Vagina (tissue), 2 donors: ENCODE results near the gene TCF25. TPM values are rescaled to one million over a fixed set of nuclear protein-coding genes. Genes with fewer than 3 reads are reported as not detected.

Experiments used
- DNase-seq, 2 donors: peaks; one replicate each; pipeline ENCODE4 v3.0.0-alpha.2; 2017; ENCODE audit errors: extremely low spot score in 2 of 2
- H3K27ac ChIP-seq: fragments of 200-600 bp; sonication (generic); one replicate; pipeline ENCODE4 v1.5.1; 2019
- H3K27me3 ChIP-seq: fragments of 200-600 bp; sonication (generic); one replicate; pipeline ENCODE4 v1.5.1; 2019
- H3K36me3 ChIP-seq, 2 donors: fragments of 200-600 bp; sonication (generic); one replicate each; pipeline ENCODE4 v1.5.1; 2017 to 2019
- H3K4me1 ChIP-seq: fragments of 200-600 bp; sonication (generic); one replicate; pipeline ENCODE4 v1.5.1; 2019
- H3K4me3 ChIP-seq, 2 donors: fragments of 200-600 bp; sonication (generic); 1 replicate in 1 of 2; 2 replicates in 1 of 2; pipeline ENCODE4 v1.5.1; 2016 to 2019
- H3K9me3 ChIP-seq: fragments of 200-600 bp; sonication (generic); one replicate; pipeline ENCODE4 v1.5.1; 2019
- POLR2A ChIP-seq, 2 donors: fragments of 450-650 bp; IDR thresholded peaks; one replicate each; pipeline ENCODE4 v1.6.1; 2017; ENCODE audit warnings: antibody characterized with exemption in 2 of 2, mild to moderate bottlenecking in 2 of 2, moderate library complexity in 2 of 2
- POLR2AphosphoS5 ChIP-seq, 2 donors: sonication (generic); formaldehyde crosslinking; IDR thresholded peaks; one replicate each; pipeline ENCODE4 v1.9.0; 2017; ENCODE audit warnings: antibody characterized with exemption in 2 of 2, mild to moderate bottlenecking in 2 of 2, low read depth in 1 of 2; ENCODE audit not compliant: insufficient read depth in 1 of 2
- intact Hi-C: fragments of 100-400 bp; cut with DNase I; formaldehyde crosslinking; loops from one replicate; pipeline ENCODE4 v1.15.1; 2023
- total RNA-seq: library from RNA; depleted of rRNA; stranded (reverse); fragments of >200 nt; gene quantifications from one replicate; pipeline ENCODE4 v1.2.3, GENCODE V29; 2016
- TF ChIP-seq, protein P1 (sequence below), 3 experiments: fragments of 450-650 bp in 2 of 3; fragments of 200-600 bp in 1 of 3; sonication (generic) in 1 of 3; IDR thresholded peaks; one replicate each; pipeline ENCODE4 v1.5.1; 2017 to 2019; ENCODE audit warnings: antibody characterized with exemption in 3 of 3, mild to moderate bottlenecking in 2 of 3, moderate library complexity in 2 of 3

TCF25 gene
- total RNA-seq, 1 donor from 2014 or later: 132 TPM

DNA sequence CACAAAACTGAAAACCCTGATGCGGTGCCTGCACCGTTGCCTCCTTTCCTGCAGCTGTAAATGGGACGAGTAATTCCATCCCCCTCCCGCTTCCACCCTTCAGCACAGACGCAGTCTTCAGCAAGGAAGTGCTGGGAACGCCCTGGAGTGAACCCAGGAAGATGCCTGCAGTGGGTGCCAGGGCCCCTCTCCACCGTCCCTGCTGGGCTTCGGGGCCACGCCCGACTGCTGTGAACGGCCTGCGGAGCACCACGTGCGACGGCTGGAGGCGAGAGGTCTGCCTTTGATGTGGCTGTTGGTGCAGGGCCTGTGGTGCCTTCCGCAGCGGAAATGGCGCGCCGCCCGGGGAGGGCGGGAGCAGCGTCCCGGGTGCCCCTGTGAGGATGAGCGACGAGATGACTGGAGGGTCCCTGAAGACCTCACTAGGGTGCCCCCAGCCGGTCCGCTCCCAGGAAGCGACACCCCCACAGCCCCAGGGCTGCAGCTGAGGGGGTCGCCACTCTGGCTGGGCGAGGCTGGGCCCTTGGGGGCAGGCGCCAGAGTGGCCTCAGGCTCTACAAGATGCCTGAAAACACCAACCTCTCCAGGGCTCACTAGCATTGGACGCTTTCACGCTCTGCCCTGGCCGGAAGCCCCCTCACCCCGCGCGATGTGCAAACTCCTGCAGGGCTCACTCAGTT is 44.5 kb downstream of the TCF25 start:
- TF ChIP-seq POLR2A (IDR thresholded peaks at IDR 0.05) (no peak), POLR2AphosphoS5 (IDR thresholded peaks at IDR 0.05; ENCODE audit: insufficient read depth in 1 of 2, low read depth in 1 of 2) (peak; percentile 60 to 85)
- H3K4me1 ChIP-seq: peaks cover 40% of the 10 kb centered on the region
- peak overlapping the region; percentile 59 for H3K27ac ChIP-seq
- H3K27me3 ChIP-seq: no peaks in the 10 kb centered on the region
- H3K4me3 ChIP-seq: peak overlapping the region; percentile 43 to 46
- intact Hi-C loops: no loop called here
- H3K36me3 ChIP-seq: no peaks in the 10 kb centered on the region
- H3K9me3 ChIP-seq: no peaks in the 10 kb centered on the region
- no peak for DNase-seq

DNA sequence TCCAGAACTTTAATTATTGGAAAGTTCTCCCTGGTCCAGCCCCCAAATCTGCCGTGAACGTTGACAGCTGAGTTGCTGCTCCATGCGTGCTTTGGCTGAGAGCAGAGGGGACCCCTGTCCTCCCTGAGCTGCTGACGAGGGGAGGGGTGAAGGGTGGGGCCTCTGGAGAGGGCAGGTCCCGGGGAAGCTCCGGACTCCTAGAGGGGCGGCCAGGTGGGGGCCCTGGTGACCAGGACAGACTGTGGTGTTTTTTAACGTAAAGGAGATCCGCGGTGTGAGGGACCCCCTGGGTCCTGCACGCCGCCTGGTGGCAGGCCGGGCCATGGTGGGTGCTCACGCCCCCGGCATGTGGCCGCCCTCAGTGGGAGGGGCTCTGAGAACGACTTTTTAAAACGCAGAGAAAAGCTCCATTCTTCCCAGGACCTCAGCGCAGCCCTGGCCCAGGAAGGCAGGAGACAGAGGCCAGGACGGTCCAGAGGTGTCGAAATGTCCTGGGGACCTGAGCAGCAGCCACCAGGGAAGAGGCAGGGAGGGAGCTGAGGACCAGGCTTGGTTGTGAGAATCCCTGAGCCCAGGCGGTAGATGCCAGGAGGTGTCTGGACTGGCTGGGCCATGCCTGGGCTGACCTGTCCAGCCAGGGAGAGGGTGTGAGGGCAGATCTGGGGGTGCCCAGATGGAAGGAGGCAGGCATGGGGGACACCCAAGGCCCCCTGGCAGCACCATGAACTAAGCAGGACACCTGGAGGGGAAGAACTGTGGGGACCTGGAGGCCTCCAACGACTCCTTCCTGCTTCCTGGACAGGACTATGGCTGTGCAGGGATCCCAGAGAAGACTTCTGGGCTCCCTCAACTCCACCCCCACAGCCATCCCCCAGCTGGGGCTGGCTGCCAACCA is 45.3 kb downstream of the TCF25 start, which contains the start of gene MC1R:
TSS of gene MC1R (plus strand) at position 410 of the 895 bp plus-strand sequence. CDS start at position 807, 397 bp downstream.
- Histone ChIP-seq H3K27ac (peak within 1 kb of the TSS; percentile 59), H3K4me1 (peaks cover 45% of the 10 kb centered on the region), H3K27me3 (no peaks in the 10 kb centered on the region), H3K4me3 (peak within 1 kb of the TSS; percentile 43 to 46), H3K36me3 (no peaks in the 10 kb centered on the region), H3K9me3 (no peaks in the 10 kb centered on the region)
- intact Hi-C loops: no loop called here
- DNase-seq: no peak
- no peak for TF ChIP-seq POLR2A (IDR thresholded peaks at IDR 0.05)
- TF ChIP-seq, protein P1, sequence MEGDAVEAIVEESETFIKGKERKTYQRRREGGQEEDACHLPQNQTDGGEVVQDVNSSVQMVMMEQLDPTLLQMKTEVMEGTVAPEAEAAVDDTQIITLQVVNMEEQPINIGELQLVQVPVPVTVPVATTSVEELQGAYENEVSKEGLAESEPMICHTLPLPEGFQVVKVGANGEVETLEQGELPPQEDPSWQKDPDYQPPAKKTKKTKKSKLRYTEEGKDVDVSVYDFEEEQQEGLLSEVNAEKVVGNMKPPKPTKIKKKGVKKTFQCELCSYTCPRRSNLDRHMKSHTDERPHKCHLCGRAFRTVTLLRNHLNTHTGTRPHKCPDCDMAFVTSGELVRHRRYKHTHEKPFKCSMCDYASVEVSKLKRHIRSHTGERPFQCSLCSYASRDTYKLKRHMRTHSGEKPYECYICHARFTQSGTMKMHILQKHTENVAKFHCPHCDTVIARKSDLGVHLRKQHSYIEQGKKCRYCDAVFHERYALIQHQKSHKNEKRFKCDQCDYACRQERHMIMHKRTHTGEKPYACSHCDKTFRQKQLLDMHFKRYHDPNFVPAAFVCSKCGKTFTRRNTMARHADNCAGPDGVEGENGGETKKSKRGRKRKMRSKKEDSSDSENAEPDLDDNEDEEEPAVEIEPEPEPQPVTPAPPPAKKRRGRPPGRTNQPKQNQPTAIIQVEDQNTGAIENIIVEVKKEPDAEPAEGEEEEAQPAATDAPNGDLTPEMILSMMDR (IDR thresholded peaks at IDR 0.05): peak in 2 of 3 experiments; percentile 5 to 14
- TF ChIP-seq POLR2AphosphoS5 (IDR thresholded peaks at IDR 0.05; ENCODE audit: insufficient read depth in 1 of 2, low read depth in 1 of 2): no peak

DNA sequence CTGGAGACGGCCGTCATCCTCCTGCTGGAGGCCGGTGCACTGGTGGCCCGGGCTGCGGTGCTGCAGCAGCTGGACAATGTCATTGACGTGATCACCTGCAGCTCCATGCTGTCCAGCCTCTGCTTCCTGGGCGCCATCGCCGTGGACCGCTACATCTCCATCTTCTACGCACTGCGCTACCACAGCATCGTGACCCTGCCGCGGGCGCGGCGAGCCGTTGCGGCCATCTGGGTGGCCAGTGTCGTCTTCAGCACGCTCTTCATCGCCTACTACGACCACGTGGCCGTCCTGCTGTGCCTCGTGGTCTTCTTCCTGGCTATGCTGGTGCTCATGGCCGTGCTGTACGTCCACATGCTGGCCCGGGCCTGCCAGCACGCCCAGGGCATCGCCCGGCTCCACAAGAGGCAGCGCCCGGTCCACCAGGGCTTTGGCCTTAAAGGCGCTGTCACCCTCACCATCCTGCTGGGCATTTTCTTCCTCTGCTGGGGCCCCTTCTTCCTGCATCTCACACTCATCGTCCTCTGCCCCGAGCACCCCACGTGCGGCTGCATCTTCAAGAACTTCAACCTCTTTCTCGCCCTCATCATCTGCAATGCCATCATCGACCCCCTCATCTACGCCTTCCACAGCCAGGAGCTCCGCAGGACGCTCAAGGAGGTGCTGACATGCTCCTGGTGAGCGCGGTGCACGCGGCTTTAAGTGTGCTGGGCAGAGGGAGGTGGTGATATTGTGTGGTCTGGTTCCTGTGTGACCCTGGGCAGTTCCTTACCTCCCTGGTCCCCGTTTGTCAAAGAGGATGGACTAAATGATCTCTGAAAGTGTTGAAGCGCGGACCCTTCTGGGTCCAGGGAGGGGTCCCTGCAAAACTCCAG is 46.4 kb downstream of the TCF25 start:
- Histone ChIP-seq H3K4me3 (no peak overlapping the region), H3K4me1 (peaks cover 55% of the 10 kb centered on the region), H3K27me3 (no peaks in the 10 kb centered on the region), H3K27ac (no peak overlapping the region), H3K36me3 (no peaks in the 10 kb centered on the region), H3K9me3 (no peaks in the 10 kb centered on the region)
- TF ChIP-seq, protein P1 (IDR thresholded peaks at IDR 0.05): no peak
- no peak for TF ChIP-seq POLR2AphosphoS5 (IDR thresholded peaks at IDR 0.05; ENCODE audit: insufficient read depth in 1 of 2, low read depth in 1 of 2)
- TF ChIP-seq POLR2A (IDR thresholded peaks at IDR 0.05): no peak
- intact Hi-C loops: no loop called here
- no peak for DNase-seq

DNA sequence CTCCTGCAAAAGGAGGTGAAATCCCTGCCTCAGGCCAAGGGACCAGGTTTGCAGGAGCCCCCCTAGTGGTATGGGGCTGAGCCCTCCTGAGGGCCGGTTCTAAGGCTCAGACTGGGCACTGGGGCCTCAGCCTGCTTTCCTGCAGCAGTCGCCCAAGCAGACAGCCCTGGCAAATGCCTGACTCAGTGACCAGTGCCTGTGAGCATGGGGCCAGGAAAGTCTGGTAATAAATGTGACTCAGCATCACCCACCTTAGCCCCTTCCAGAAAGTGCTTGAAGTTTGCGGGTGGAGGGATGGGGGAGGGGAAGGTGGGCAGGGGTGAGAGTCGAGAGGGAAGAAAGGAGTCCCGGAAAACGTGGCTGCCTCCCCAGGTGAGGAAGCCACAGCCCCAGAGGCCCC is 47.3 kb downstream of the TCF25 start:
- TF ChIP-seq POLR2AphosphoS5 (IDR thresholded peaks at IDR 0.05; ENCODE audit: insufficient read depth in 1 of 2, low read depth in 1 of 2): no peak
- TF ChIP-seq, protein P1 (IDR thresholded peaks at IDR 0.05): no peak
- no peak for TF ChIP-seq POLR2A (IDR thresholded peaks at IDR 0.05)
- Histone ChIP-seq H3K27ac (peak overlapping the region; percentile 88), H3K4me1 (peaks cover 63% of the 10 kb centered on the region), H3K36me3 (no peaks in the 10 kb centered on the region), H3K4me3 (no peak overlapping the region), H3K27me3 (no peaks in the 10 kb centered on the region), H3K9me3 (no peaks in the 10 kb centered on the region)
- intact Hi-C loops: no loop called here
- DNase-seq: no peak
